Subcutaneous abdominal adipose tissue (tissue), 5 donors: Measurements from ENCODE around the gene SMIM1.

Experiments used
- H3K27ac ChIP-seq: one replicate; pipeline ENCODE4 v1.7.0; 2013; ENCODE audit warnings: low read depth, mild to moderate bottlenecking, inconsistent platforms, low read length, moderate library complexity
- H3K27me3 ChIP-seq, 5 donors: one replicate each; pipeline ENCODE4 v1.7.0; 2013; ENCODE audit warnings: low read length in 5 of 5, inconsistent platforms in 1 of 5; ENCODE audit not compliant: control insufficient read depth in 5 of 5, insufficient read depth in 4 of 5
- H3K36me3 ChIP-seq, 5 donors: one replicate each; pipeline ENCODE4 v1.7.0; 2013; ENCODE audit warnings: low read length in 5 of 5; ENCODE audit not compliant: control insufficient read depth in 5 of 5, insufficient read depth in 5 of 5
- H3K4me1 ChIP-seq, 5 donors: one replicate each; pipeline ENCODE4 v1.7.0; 2013; ENCODE audit warnings: low read length in 5 of 5, mild to moderate bottlenecking in 3 of 5, moderate library complexity in 1 of 5; ENCODE audit not compliant: control insufficient read depth in 5 of 5, insufficient read depth in 5 of 5
- H3K4me3 ChIP-seq, 5 donors: one replicate each; pipeline ENCODE4 v1.7.0; 2013; ENCODE audit warnings: low read length in 5 of 5, low read depth in 1 of 5
- H3K9ac ChIP-seq, 5 donors: one replicate each; pipeline ENCODE4 v1.7.0; 2013; ENCODE audit warnings: low read length in 5 of 5, mild to moderate bottlenecking in 4 of 5, moderate library complexity in 3 of 5
- H3K9me3 ChIP-seq, 5 donors: one replicate each; pipeline ENCODE4 v1.7.0; 2013; ENCODE audit warnings: low read length in 5 of 5; ENCODE audit not compliant: control insufficient read depth in 5 of 5
- donor health status: healthy.
- donor health status: healthy.
- donor health status: healthy.
- donor health status: healthy.
- donor health status: healthy.

Gene SMIM1

DNA sequence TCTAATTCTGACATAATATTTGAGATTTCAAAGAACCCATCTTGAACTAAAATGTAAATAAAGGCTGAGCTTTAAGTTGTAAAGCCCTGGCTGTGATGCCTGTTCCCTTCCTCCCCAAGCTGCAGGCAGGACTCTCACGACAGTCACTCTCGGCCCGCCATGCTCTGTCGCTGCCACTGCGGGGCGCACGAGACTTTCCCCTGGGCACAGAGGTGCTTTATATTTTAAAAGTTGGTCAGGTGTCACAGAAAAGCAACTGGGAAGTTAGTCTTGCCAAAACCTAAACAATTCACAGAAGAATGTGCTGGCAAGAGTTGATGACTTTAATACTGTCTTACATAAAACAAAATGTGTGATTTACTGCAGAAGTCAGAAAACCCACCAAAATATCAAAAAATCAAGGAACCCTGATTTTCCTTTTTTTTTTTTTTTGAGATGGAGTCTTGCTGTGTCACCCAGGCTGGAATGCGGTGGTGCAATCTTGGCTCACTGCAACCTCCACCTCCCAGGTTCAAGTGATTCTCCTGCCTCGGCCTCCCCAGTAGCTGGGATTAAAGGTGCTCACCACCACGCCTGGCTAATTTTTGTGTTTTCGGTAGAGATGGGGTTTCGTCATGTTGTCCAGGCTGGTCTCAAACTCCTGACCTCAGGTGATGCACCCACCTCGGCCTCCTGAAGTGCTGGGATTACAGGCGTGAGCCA, 13.1 kb downstream of the SMIM1 start:
- H3K9me3 ChIP-seq = no peaks in the 10 kb centered on the region
- H3K27me3 ChIP-seq = no peaks in the 10 kb centered on the region
- H3K27ac ChIP-seq = no peak overlapping the region
- no peak overlapping the region for H3K4me3 ChIP-seq
- H3K36me3 ChIP-seq = peaks cover 0 to 99% (median 86%) of the 10 kb centered on the region in 5 donors
- H3K4me1 ChIP-seq = peaks cover 0 to 12% (median 5%) of the 10 kb centered on the region in 5 donors
- H3K9ac ChIP-seq = no peak overlapping the region

DNA sequence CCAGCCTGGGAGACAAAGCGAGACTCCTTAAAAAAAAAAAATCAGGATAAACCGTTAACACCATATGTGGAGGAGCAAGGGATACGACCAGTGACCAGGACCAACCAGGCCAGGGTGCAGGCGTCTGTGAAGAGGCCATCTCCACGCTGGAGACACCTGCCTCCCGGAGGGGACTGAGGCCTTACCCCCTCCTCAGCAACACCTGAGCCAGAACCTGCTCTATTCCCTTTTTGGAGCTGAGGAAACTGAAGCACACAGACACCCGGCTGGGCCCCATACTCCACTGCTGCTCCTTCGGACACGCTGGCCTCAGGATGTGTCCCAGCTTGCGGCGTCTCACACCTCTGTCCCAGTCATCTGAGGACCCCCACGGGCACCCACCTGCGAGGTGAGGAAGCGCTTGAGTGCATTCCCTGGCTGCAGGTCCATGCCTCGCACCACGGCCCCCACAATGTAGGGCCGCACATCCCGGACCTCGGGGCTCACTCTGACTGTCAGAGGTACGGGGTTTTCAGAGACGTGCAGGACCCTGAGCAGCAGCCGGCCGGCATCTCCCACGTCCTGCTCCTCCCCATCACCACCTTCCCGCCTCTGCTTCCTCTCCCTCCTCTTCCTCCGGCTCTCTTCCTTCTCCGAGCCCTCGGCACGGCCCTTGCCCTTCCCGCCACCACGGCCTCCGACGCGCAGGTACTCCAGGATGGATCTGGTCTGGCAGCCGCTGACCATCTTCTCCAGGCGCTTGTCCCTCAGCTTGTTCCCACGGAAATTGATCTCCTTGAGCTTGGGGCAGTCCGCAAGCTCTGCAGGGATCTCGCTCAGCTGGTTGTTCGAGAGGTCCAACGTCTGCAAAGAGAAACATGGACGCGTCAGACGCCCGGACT, 14.2 kb downstream of the SMIM1 start:
- Histone ChIP-seq H3K4me1 (peaks cover 0 to 14% (median 11%) of the 10 kb centered on the region in 5 donors), H3K4me3 (no peak overlapping the region), H3K36me3 (peaks cover 0 to 90% (median 75%) of the 10 kb centered on the region in 5 donors), H3K9me3 (no peaks in the 10 kb centered on the region), H3K27ac (no peak overlapping the region), H3K9ac (no peak overlapping the region), H3K27me3 (no peaks in the 10 kb centered on the region)

DNA sequence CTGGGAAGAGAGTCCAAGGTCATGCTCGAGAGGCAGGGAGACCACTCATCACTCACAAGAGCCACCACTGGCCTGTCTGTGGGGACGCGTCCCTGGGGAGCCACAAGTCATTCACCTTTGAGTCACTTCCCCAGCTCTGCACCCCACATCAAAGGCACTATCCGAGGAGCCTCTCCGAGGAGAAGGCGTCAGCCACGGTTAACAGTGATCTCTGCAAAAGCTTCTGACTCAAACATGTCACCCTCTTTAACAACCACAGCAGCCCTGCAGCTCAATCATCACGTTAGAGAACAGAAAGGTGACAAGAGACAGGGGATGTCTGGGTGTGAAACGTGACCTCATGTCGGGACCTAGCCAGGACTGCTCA, 14.8 kb downstream of the SMIM1 start:
- no peaks in the 10 kb centered on the region for H3K9me3 ChIP-seq
- peaks cover 0 to 84% (median 70%) of the 10 kb centered on the region in 5 donors for H3K36me3 ChIP-seq
- H3K27ac ChIP-seq = no peak overlapping the region
- peaks cover 0 to 14% (median 11%) of the 10 kb centered on the region in 5 donors for H3K4me1 ChIP-seq
- H3K4me3 ChIP-seq = no peak overlapping the region
- H3K27me3 ChIP-seq = no peaks in the 10 kb centered on the region
- H3K9ac ChIP-seq = no peak overlapping the region

DNA sequence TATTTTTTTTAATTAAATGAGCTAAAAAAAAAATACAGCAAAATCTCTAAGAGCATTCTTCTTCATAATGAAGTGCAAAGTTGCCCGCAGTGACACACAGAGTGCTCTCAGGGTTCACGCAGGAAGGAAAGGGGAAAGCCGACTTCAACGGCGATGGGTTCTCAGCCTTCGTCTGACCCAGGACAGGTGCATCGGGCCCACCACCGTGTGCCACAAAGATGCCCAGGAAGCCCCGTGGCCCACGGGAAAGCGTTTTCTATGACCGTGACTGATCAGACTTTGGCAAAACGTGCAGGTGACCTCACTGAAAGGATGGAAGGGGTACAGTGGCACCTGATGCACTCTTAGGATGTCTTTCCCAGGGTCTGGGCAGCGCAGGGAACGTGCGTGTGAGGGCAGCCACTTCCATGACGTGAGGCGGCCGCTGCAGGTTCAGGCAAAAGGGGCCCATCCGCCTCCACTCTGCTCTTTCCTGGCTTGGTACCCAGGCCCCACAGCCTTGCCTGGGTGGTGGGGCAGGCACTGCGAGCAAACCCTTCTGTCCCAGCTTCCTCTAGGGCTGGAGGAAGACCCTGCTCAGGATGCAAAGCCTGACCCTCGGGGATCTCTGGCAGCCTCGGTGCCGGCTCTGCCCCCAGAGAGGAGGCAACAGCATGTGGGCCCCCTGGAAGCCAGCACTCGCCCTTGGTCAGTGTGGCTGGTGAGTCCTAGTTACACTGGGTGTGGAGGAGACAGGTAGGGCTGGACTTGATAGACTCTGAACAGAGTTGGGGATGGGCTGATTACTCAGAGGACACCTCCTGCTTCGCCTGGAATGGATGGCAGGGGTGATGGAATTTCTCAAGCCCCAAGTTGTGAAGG, 15.4 kb downstream of the SMIM1 start:
- no peaks in the 10 kb centered on the region for H3K9me3 ChIP-seq
- H3K9ac ChIP-seq = no peak overlapping the region
- H3K27ac ChIP-seq = no peak overlapping the region
- H3K4me3 ChIP-seq = no peak overlapping the region
- peaks cover 0 to 17% (median 12%) of the 10 kb centered on the region in 5 donors for H3K4me1 ChIP-seq
- H3K36me3 ChIP-seq = peaks cover 0 to 80% (median 64%) of the 10 kb centered on the region in 5 donors
- H3K27me3 ChIP-seq = no peaks in the 10 kb centered on the region

DNA sequence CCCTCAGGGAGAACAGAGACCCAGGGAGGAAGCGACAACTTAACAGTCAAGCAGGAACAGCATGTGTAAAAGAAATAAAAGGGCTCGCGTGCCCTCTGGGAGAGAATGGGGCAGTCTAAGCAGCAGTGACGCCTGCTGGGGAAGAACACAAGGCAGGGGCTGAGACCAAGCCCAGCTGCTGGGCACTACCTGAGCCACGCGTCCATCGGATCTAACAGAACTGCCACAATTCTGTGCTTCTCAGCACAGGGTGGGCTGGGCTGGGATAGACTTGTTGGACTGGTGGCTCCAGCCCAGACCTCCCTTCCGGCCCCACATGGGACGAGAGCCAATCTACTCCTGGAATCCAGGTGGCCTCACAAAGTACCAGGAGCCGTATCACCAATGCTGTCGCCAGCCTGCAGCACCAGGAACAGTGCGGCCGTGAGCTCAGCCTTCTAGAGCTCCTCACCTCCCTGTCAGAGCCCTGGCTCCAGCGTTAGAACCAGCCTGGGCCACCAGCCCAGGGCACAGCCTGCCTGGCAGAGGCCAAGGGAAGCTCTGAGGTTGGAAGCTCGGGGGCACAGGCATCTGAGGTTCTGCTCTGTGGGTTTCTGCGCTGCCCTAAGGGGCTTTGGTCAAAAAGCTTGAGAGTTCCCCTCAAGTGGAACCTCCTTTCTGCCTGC, 16.3 kb downstream of the SMIM1 start:
- Histone ChIP-seq H3K9ac (no peak overlapping the region), H3K4me3 (no peak overlapping the region), H3K4me1 (peaks cover 0 to 23% (median 20%) of the 10 kb centered on the region in 5 donors), H3K9me3 (no peaks in the 10 kb centered on the region), H3K27ac (no peak overlapping the region), H3K27me3 (no peaks in the 10 kb centered on the region), H3K36me3 (peaks cover 0 to 71% (median 56%) of the 10 kb centered on the region in 5 donors)

DNA sequence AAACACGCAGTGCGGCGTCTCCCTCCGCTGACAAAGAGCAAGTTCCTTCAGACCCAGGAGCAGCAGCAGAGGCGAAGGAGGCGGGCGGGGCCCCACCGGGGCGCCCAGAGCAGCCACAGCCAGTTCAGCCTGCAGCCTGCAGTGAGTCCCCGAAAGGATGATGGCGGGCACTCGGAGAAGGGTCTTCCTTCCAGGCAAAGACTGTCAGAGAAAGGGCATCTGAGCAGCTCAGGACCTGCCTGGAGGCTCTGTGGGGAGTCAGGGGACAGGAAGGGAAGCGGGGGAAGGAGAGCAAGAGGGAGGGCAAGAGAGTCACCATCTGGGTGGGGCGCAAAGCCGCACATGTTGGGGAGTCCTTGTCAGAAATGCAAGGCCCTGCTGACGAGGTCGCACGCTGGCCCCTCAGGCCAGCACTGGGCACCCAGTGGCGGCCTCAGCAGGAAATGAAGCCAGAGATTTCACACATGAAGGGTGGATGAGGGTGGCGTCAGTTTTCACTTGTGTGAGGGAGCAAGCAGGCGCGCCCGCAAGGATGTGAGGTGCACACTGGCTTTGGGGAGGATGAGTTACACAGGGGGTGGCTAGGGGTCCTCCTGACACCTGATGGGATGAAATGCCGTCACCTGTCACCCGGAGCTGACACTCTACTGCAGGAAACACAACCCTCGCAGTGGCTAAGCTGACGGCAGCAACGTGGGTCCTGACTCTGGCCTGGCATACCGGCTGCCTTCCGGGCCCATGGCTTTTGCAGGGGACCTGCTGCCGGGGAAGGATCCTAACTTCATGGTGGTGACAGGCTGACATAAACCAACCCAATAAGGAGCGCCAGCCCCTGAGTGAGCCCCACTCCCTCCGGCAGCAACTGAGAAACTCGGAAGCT, 17.1 kb downstream of the SMIM1 start:
- no peak overlapping the region for H3K4me3 ChIP-seq
- H3K27me3 ChIP-seq = no peaks in the 10 kb centered on the region
- H3K27ac ChIP-seq = no peak overlapping the region
- H3K36me3 ChIP-seq = peaks cover 0 to 63% (median 48%) of the 10 kb centered on the region in 5 donors
- peaks cover 0 to 31% (median 28%) of the 10 kb centered on the region in 5 donors for H3K4me1 ChIP-seq
- H3K9me3 ChIP-seq = no peaks in the 10 kb centered on the region
- peak overlapping the region in 1 of 5 donors; percentile 25 for H3K9ac ChIP-seq

DNA sequence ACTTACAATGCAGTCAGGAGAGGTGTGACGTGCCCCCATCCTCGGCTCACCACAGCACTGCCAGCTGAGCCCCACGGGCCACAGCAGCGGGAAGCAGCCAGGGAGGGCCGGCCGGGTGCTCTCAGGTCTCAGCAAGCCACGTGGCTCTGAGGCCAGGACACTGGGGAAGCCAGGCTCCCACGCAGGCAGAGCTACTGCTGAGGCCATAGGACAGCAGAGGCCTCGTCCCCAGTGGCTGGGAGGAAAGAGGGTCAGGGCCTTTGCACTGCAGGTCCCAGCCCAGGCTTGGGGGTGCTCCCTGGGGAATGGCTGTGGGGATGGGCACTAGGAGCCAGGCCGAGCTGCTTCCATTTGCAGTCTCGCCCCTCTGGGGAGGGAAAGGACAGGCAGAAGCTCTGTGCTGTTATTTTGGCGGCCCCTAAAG, 18.0 kb downstream of the SMIM1 start:
- H3K27me3 ChIP-seq = no peaks in the 10 kb centered on the region
- H3K4me3 ChIP-seq = no peak overlapping the region
- H3K4me1 ChIP-seq = peaks cover 6 to 40% (median 36%) of the 10 kb centered on the region in 5 donors
- no peak overlapping the region for H3K27ac ChIP-seq
- H3K9me3 ChIP-seq = no peaks in the 10 kb centered on the region
- H3K36me3 ChIP-seq = peaks cover 0 to 55% (median 41%) of the 10 kb centered on the region in 5 donors
- peak overlapping the region in 1 of 5 donors; percentile 24 for H3K9ac ChIP-seq

DNA sequence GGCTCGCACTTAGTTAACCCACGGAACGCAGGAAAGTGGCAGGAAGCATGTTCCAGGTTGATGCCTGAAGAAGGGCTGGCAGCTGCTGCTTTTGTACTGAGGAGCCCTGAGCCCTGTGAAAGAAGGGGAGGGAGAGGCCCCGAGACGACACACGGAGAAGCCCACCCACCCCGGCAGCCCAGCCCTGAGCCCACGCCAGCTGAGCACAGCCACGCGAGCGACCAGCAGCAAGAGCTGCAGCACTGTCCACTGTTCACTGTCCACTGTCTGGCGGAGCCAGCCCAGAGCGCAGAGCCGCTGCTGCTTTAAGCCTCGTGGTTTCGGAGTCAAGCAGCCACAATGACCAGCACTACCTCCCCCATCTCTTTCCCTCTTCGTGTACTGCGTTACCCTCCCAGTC, 18.4 kb downstream of the SMIM1 start:
- Histone ChIP-seq H3K4me1 (peaks cover 6 to 44% (median 40%) of the 10 kb centered on the region in 5 donors), H3K9ac (no peak overlapping the region), H3K36me3 (peaks cover 0 to 50% (median 37%) of the 10 kb centered on the region in 5 donors), H3K27ac (no peak overlapping the region), H3K4me3 (no peak overlapping the region), H3K9me3 (no peaks in the 10 kb centered on the region), H3K27me3 (no peaks in the 10 kb centered on the region)
